Activated CD8-positive, alpha-beta memory T cell treated with anti-CD3 and anti-CD28 coated beads for 24 hours (primary cell): ENCODE results near the gene ZBTB7C.
A peak's percentile ranks its signal among the peaks of the same experiment; 100 is the strongest.

Experiments used
- DNase-seq: peaks from one replicate; pipeline ENCODE4 v3.0.0-alpha.2; 2020

The ZBTB7C gene

DNA sequence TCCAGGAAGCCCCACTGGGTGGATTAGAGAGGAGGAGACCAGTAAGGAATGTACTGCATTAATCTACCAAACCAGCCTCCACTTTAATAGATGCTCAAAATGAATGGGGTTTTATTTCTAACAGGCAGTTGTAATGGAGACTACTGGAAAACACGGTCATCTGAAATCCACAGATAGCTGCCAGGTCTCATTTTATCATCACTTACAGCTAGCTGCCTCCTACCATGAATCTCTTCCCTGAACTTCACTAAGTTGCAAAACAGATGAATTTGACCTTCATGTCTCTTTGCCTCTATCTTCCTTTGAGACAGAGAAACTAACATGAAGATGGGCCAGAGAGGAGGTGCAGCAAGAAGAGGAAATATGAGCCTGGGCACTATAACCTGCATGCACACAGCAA, 21.9 kb downstream of the ZBTB7C start:
- DNase-seq = no peak

DNA sequence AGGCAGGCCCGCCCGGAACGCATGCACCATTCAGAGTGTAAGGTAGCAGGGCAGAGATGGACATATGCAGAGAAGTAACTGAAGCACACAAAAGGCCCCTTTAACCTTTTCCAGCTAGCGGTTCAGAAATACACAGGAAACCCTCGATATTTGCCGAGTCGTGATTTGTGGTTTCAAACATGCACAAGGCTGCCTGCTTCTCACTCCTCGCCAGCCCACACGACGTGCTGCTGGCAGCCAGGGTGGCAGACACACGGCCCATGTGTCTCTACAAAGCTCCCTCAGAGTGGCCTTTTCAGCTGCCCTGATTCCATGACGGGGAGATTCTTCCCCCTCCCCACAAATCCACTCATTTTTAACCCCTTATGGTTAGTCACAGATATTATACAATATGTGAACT, 23.6 kb downstream of the ZBTB7C start:
- no peak for DNase-seq

GRCh38 chr18:48376934-48377333, 32.2 kb downstream of the ZBTB7C start:
- DNase-seq = no peak

DNA sequence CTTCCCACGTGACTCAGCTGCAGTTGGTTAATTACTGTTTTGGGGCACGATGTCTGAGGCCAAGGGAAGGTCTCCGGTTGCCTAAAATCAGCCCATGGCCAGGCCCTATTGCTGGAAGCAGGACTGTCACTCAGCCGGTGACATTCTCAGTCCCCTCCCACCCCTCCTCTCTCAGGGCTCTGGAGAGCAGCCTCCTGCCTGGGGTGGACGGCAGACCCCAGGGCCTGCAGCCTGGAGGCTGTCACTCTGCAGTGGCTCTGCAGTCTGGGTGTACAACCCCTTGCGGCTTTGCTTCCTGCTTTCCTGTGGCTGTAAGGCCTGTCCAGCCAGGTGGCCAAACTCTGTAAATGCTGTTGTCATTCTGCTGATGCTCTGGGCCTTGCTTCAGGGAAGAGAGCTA, 32.8 kb downstream of the ZBTB7C start:
- DNase-seq = no peak

DNA sequence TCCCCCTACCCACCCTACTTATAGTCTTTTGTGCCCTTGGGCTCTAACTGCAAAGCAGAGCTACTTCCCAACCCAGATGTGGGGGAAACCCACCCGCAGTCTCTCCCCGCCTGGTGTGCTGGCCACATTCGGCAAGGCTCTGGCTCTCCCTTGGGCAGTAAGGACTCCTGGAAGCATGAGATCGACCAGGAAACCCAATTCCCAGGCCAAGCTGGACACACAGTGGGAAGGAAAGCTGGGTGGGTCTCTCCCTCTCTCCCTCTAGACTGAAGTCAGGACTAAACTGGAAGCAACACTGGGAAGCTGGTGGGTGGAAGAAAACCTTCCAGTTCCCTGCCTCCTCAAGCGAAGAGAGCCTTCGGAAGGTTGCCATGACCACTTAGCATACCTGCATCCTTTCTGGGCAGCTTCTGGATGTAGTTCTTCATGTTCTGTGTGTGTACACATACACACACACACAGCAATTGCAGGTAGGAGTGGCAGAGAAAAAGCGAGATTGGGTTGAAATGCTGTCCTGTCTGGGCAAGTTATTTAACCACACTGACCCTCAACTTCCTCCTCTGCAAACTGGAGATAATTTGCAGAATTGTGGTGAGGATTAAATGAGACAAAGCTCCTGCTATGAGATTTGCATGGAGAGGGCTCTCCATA, 33.9 kb downstream of the ZBTB7C start:
- no peak for DNase-seq

- DNase-seq = no peak
These were observed 34.6 kb downstream of the ZBTB7C start for GRCh38 chr18:48374423-48375149.

GRCh38 chr18:48371854-48372602, 37.2 kb downstream of the ZBTB7C start:
- no peak for DNase-seq

DNA sequence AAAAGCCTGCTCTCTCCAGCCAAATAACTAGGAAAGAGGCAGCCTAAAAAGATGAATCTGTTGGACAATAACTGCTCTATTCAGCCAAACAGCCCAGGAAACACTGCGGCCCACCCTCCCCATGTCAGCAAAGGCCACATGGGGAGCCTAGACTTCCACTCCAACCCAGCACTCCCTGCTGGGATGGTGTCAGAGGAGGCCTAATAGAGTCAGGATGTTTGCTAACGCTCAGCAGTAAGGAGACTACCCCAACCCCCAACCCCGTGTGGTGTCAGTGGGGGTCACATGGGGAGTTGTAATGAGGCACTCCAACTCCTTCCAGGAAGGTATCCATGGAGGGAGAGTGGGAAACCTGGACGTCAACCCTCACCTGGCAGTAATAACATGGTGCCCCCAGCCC, 41.6 kb downstream of the ZBTB7C start:
- DNase-seq = peak; percentile 7

GRCh38 chr18:48365965-48366364, 43.2 kb downstream of the ZBTB7C start:
- no peak for DNase-seq

- DNase-seq = peak; percentile 5
These were observed 45.0 kb downstream of the ZBTB7C start for GRCh38 chr18:48364146-48364545.

- DNase-seq = no peak
These were observed 46.0 kb downstream of the ZBTB7C start for GRCh38 chr18:48363175-48363574.

GRCh38 chr18:48361801-48362200, 47.4 kb downstream of the ZBTB7C start:
- peak; percentile 28 for DNase-seq

DNA sequence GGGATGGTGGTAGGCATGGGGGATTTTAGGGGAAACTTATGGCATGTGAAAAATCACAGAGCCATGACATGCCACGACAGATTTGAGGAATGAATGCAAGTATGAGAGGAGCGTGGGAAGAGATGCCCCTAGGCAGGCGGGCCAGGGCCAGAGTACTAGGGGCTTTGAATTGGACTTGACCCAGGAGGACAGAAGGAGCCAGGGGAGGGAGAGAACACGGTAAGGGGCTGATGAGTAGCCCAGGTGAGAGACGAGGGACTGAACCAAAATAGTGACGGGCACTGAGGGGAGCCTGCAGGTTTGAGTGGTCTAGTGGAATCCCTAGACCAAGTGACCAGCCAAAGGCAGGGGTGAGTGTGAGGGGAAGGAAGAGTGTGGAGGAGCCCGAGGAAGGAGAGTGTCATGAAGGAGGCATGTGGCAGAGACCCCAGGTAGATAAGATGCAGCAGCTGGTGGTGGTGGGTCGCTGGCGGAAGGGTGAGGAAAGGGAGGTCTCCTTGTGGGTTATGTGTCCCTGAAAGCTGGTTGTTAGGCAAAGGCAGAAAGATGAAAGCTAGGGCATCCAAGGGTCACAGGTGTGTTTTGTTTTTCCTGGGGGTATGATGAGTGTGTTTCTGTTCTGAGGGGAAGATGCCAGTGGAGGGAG, 48.7 kb downstream of the ZBTB7C start:
- DNase-seq = peak; percentile 15

DNA sequence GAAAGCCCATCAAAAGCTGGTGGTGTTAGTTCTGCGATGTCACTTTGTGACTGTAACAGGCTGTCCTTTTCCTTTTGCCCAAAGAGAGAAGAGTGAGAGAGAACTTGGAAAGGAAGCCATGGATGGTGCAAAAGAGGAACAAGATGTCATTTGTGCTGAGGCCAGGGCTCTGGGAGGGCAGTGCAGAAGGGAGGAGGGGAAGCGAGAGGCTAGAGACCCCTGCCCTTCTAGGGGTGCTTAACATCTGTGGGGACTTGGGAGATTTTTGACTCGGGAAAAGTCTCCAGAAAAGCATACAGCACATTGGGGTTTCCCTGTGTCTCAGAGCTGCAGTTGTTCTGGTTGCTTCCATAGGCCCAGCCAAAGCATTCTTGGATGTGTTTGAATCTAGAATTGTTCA, 49.6 kb downstream of the ZBTB7C start:
- peak; percentile 38 for DNase-seq

- peak; percentile 13 for DNase-seq
These were observed 50.3 kb downstream of the ZBTB7C start for GRCh38 chr18:48358868-48359267.

GRCh38 chr18:48356909-48357631, 52.1 kb downstream of the ZBTB7C start:
- peak; percentile 32 for DNase-seq

- peak; percentile 15 for DNase-seq
These were observed 52.9 kb downstream of the ZBTB7C start for GRCh38 chr18:48356151-48356745.

DNA sequence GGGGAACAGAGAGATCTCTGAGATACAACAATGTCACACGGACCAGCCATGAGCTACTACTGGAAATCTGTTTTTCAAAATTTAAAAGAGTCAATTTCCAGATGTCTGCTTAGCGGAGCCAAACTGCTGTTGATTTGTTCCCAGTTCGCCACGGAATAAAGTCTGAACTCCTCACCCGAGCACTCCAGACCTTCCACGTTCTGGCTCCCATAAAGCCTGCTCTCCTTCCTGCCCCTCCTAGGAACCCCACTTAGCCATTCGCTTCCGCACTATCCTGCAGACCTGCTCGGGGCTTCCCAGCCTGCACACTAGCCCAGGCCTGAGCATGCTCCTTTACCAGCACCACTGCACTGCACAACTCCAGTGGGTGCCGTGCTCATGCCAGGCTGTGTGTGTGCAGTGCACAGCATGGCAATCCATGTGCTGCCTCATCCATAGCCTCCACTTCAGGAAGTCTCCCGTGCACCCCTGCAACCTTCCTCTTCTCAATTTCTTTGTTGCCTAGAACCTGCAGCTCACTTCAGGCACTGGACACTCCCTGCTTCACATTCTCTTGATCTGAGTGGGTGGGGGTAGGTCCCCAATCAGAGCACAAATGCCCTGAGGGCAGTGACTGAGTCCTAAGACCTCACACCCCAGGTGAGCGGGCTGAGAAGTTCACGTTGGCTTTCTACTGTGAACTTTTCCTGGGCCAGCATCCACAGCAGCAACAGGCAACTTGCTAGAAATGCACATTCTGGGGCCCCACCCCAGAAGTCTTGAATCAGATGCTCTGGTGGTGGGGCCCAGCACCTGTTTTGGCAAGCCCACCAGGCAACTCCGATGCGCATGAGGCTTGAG, 53.7 kb downstream of the ZBTB7C start:
- DNase-seq = peak; percentile 28

DNA sequence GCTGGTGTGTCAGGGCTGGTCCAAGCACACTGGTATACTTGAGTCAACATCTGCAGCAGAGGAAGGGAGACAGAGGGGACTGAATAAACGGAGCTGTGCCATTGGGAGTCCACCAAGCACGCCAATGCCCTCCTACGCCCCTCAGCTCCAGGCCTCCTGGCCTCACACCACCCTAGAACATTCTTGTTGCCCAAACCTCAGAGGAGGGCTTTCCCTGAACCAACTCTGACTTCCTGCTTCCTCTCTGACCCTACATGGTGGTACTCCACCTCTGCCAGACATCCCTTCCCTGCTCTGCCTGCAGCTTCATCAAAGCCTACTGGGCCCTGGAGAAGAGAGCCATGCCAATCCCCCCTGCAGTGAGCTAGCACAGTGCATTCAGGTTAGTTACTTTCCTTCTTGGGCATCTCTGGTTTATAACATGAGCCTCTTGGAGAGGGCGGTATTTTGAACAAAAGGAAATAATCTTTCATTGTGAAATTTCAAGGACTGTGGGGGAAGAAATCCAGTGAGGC, 54.4 kb downstream of the ZBTB7C start:
- no peak for DNase-seq

GRCh38 chr18:48352051-48352755, 57.0 kb downstream of the ZBTB7C start:
- DNase-seq = no peak
